RPMI8226 (cell line): ENCODE results near the gene PPP1R3A.

Experiments used
- DNase-seq: peaks from one replicate; pipeline ENCODE4 v3.0.0-alpha.2; 2015

The PPP1R3A gene

DNA sequence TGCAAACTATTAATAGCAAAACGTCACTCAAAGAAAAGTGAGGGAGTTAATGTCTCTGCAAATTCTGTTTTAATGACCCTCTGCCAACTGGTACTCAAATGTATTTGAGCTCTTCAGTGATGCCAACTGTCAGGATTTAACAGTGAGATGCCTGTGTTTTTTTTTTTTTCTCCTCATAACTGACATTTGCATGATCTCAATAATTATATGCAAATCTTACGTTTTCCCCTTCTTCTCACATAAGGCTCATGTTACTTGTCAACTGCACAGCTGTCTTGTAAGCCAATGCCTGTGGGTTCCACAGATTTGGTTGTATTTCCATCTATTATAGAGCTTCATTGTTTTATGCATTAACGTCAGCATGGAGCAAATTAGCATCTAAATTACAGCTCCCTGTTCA lies 38.2 kb downstream of the PPP1R3A start:
- no peak for DNase-seq

DNA sequence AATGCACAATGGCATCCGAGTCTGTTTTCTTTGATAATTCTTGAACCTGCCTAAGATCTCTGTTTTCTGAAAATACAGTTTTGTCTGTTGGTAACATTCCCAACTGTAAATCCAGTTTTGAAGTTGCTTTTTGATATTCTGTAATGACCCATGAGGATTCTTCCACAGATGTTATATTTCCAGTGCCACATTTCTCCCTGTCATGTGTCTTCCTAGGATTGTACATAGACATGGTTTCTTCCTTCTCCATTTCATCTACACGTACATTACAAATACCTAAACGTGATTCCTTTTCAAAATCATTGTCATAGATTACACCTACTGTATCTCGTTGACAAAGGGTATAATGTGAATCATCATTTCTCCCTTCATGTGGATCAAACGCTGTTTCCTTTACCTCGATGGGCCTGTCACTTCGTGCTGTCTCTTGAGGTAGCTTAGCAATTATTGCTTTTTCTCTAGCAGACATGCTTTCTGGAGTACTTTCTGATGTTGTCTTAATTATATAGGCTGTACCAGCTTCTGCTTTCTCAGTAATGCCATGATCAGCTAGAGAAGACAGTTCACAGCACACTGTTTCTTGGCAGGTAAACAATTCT lies 40.3 kb downstream of the PPP1R3A start:
- DNase-seq = no peak

DNA sequence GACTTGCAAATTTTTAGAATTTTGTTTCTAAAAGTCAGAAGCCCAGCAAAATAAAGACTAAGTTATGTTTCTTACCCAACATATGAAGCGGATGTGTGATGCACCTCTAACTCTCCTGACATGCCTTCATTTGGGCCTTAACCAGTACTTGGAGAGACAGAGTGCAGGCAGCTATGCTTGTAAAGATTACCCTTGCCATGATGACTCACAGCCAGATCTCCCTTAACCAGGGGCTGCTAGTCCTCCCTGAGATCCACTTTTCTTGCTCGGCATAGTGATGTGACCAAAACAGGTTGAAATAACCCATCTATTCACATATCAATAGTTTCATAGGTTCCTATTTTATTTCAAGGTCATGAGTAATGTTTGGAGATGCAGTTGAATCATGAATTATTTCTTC lies 43.6 kb downstream of the PPP1R3A start:
- DNase-seq = no peak

DNA sequence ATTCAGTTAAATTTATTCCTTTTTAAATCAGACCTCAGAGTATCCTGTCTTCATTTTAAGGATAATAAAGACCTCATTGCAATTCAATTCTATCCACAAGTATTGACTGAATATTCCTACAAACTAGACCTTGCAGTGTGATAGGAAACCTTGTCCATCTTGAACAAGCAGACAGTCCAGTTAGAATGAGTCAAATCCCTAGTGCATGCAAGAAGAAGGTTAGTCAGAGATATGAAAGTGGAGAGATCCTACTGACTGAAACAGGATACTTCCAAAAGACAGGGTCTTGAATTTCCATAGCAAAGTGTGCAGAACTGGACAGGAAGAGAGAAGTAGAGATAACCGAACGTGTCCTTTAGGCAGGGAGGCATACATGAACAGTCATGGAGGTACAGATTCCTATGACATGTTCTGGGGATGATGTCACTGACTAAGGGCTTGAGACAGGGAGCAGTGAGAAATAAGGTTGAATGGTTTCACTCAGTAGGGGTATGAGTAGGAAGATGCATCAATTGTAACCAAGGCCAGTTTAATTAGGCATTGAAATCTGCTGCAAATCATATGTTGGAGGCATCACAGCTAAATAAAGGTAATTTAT lies 45.2 kb downstream of the PPP1R3A start:
- DNase-seq = no peak

DNA sequence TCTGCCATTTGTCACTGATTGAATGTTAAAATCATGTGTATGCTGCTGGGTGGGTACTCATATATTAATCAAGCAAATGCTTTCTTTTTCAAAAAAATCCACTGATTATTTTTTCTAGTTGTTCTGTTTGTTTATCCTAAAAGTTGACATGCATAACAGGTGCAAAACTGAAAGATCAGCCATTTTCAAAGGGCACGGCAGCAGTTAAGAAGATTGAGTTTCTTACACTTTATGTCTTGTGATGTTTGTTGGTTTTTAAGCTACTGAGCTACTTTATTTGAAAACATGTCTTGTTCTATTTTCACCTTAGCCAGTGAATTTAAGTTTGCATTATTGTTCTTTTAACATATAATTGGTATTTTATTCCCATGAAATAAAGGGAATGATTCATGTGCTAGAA lies 45.8 kb downstream of the PPP1R3A start:
- no peak for DNase-seq

DNA sequence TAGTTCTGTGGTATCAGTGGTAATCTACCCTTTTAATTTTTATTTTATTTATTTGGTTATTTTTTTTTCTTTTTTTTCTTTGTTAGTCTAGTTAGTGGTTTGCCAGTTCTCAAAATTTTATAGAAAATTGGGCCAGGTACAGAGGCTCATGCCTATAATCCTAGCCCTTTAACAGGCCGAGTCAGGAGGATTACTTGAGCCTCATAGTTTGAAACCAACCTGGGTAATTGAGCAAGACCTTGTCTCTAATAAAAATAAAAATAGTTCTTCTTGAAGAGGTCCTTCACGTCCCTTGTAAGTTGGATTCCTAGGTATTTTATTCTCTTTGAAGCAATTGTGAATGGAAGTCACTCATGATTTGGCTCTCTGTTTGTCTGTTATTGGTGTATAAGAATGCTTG lies 51.5 kb downstream of the PPP1R3A start:
- no peak for DNase-seq

DNA sequence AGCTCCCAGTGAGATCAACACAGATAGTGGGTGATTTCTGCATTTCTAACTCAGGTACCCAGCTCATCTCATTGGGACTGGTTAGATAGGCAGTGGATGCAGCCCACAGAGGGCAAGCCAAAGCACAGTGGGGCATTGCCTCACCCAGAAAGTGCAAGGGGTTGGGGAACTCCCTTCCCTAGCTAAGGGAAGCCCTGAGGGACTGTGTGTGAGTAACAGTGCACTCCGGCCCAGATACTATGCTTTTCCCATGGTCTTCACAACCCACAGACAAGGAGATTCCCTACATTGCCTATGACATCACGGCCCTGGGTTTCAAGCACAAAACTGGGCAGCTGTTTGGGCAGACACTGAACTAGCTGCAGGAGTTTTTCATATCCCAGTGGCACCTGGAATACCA lies 62.8 kb downstream of the PPP1R3A start:
- no peak for DNase-seq

DNA sequence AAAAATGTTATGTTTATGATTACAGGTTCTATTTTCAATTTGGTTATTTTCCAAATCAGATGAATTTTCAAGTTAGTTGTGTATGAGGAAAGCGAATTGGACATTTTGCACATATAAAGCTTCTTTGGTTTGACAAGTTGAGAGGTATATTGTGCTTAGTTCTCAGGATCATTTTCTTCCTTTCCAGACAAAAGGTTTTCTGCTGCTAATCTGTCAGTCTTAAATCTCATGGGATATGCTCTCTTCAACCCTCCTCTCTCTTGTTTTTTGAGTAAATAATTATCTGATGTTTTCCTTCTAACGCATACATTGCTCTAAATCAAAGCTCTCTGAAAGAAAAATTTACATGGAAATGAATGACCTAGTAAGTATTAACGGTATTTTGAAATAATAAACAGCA lies 77.9 kb downstream of the PPP1R3A start:
- DNase-seq = no peak

DNA sequence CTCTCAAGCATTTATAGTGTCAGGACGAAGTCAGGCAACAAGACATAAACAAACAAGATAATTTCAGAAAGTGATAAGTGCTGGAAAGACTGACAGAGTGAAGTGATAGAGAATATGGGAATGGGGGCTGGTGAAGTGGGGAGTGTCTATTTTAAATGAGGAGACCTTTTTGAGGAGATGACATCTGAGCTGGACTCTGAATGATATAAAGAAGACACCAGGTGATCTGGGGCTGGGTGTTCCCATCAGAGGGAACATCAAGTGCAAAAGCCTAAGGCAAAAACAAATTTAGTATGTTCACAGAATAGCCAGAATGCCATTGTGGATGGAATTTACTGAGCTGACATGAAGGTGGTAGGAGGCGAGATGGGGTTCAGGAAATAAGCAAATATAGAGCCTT lies 83.4 kb downstream of the PPP1R3A start:
- no peak for DNase-seq

DNA sequence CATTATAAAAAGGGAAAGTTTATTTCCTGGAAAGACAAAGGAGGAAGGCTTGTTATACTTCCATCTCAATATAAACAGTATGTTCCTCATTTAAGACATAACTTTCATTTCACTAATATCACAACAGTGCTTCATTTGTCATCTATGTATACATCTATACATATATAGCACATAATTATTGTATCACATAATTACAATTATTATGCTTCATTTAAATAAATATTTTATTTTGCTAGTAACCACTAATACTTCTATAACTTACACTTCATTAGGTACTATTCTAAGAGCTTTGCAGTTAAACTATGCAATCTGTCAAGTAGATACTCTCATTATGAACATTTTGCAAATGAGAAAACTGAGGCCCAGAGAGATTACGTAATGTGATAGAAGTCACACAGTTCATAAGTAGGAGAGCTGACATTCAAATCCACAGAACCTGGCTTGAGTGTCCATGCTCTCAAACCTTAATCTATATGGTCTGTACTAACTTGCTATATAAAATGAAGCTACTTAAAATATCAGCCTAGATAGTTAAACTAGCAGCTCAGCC lies 86.5 kb downstream of the PPP1R3A start:
- no peak for DNase-seq

DNA sequence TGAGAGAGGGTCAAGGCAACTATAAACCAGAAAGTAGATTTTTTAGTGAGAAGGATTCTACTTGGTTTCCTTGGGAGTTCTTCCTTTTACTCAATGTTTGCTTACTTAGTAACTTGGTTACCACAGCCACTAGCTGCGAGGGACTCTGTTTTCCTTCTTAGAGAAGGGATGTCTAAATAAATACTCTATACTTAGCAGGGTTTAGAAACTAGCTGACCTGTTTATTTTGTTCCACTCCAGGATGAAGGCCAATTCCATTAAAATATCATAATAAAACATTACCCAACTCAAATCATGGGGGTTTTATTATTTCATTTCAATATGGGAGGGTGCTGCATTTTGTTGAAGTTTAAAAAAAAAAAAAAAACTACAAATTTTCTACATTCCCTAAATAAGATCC lies 87.3 kb downstream of the PPP1R3A start:
- DNase-seq = peak; percentile 30

DNA sequence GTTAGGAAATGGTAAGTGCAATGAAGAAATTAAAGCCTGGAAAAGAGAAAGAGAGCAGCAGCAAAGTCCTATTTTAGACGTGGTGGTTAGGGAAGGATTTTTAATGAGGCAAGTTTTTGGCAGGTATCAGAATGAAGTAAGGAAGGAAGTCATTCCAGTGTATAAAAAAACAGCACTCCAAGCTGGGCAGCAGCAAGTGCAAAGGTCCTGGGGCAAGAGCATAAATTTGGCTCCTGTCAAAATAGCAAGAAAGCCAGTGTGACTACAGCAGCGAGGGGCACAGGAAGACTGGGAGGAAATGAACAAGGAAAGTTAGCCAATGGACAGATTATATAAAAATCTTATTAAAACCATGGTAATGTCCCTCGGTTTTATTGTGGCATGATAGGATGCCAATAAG lies 90.2 kb downstream of the PPP1R3A start:
- no peak for DNase-seq
